H54 (cell line): Measurements from ENCODE around the gene SLC22A5.
"Not testable (repeated sequence)": the region's sequence is repeated elsewhere in the genome, so short reads cannot be mapped to it uniquely, and the experiment has no call there.

Experiments used
- DNase-seq: peaks from one replicate; pipeline ENCODE4 v3.0.0; 2011; ENCODE audit warnings: low spot score, mixed read lengths; ENCODE audit not compliant: insufficient read length
- FAIRE-seq: peaks from 3 replicates; lab custom pipeline; 2011; peaks lifted over from hg19 to GRCh38; lab: Jason Lieb, UNC
- POLR2A ChIP-seq: IDR thresholded peaks from 2 replicates; pipeline ENCODE4 v1.6.1; 2011; ENCODE audit warnings: low read depth, mild to moderate bottlenecking, low read length

The SLC22A5 gene

GRCh38 chr5:132427281-132428146 is 58.0 kb downstream of the SLC22A5 start:
- FAIRE-seq: no peak
- DNase-seq: no peak
- TF ChIP-seq POLR2A: no peak

- DNase-seq (no peak), FAIRE-seq (no peak)
Observed at GRCh38 chr5:132428147-132428482, 58.6 kb downstream of the SLC22A5 start.

DNA sequence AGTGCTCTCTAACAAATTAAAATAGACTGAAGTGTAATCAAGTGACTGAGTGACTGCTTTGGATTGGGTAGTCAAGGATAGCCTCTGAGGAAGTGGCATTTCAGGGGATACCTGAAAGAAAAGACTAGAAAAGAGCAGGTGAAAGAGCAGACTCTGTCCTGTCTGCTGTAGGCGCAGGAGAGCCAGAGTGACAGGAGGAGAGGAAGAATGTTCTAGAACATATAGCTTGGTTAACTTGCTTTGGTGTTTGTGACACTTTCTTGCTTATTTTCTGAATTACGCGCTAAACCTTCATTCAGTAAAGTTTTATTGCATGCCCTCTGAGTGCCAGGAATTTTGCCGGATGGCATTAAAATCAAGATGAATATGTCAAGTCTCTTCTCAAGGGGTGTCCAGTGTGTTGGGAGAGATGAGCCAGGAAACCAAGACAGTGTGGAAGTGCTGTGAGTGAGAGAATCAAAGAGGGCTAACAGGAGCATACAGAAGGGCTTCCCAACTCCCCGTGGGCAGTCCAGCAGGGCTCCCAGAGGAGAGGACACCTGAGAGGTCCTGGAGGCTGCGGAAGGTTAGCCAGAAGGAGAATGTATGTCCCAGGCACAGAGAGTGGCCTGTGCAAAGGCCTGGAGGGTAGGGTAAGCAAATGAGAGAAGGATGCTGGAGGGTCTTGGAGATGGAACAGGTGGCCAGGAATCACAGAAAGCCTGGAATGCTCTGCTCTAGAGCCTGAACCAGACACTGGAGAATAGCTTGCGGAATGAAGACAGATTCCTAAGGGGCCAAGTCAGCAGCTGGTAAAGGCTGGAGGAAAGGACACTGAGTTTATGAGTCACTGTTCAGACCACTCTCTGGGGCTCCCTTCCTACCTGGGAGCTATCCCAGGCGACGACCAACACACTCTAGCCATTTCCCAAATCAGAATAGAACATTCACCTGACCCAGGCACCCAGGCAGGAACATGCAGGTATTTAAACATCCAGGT is 59.3 kb downstream of the SLC22A5 start:
- TF ChIP-seq POLR2A: no peak
- FAIRE-seq: no peak
- no peak for DNase-seq

More at GRCh38 chr5:132428147-132428482, 58.6 kb downstream of the SLC22A5 start:
- no peak for TF ChIP-seq POLR2A

DNA sequence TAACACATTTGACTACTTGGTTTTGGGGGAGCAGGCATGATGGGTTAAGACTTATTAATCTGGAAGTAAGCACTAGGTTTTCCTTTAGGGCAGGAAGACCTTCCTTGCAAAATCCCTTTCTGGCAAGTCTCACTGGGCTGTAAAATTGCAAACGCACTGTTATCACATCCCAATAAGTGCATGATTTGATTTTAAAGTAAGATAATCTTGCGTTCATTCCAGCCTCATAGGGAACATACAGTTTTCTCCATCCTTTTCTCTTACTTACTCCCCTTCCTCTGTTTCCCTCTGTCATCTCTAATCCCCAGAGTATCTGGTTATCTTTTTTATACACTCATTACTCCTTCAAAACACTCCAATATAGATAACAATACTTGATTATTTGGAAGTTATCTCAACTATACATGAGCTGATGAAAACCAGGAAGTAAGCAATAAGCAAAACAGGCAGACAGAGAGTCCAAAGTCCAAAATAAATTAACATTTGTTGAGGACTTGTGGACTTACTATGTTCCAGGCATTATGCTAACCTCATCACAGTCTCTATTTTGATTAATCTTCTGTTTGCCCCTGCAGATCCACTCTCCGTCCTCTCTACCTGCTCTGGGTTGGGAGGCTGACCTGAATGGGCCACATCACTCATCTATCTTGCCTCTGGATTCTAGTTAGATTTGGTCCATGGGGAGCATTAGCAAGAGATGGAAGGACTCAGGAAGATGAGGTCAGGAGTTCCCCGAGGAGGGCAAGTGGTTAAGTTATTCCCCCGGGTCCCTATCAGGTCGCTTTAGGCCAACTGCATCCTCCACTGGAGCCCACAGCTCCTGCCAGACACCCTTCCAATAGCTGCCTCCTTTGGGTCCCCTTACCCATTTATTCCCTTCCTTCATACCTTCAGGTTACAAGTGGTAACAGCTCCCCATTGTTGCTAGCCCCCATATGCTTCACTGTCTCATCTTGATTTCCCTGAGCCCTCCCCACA is 60.2 kb downstream of the SLC22A5 start:
- no peak for TF ChIP-seq POLR2A
- DNase-seq (no peak), FAIRE-seq (no peak)

DNA sequence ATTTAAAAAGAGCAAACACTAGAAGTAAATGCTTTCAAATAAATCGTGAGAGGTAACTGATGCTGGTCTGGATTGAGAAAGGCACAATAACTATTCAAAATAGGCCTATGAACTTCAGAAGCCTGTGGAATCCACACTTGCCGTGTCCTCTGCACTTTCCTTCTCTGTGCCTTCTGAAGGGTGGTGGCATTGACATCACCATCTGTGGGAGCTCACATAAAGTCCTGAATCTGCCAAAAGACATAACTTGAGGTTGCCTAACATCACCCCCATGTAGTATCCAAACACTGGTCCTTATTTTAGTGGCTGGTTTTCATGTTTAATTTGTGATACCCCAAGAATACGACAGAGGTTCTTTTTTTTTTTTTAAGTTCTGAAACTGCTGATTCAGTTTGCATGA is 61.2 kb downstream of the SLC22A5 start:
- no peak for TF ChIP-seq POLR2A
- FAIRE-seq (no peak), DNase-seq (no peak)

DNA sequence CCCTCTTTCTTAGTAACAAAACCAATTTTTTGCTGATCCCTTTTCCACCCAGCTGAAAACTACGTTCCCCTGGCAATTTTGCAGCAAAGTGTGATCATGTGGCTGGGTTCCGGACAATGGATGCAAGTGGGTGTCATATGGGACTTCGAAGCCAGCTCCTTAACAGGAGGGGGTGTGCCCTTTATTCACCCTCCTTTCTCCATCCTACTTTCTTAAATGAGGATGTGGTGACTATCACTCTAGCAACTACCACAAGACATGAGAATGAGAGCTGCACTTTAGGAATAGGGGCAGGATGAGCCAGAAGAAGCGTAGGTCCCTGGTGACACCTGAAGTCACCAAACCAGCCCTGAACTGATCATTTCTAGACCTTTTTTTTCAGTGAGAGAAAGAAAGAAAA is 62.1 kb downstream of the SLC22A5 start:
- DNase-seq: no peak
- TF ChIP-seq POLR2A: no peak
- no peak for FAIRE-seq

DNA sequence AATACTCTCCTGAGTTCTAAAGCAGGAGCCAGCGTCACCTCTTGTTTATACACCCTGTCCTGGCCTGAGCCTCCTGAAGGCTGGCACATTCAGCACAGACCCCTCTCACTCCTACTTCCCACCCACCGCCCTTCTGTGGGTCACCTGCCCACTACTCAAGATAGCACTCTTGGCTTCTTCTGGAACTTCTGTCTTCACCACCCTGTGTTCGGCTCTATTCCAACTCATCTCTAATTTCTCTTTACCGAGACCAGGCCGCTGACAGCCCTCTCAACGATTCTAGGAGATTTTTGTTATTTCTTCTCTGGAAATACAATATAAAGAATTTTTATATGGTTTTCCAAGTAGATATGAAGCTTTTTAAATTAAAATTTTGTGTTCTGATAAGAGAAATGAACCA is 63.6 kb downstream of the SLC22A5 start:
- DNase-seq (no peak), FAIRE-seq (no peak)
- TF ChIP-seq POLR2A: no peak

GRCh38 chr5:132434416-132435286 is 65.1 kb downstream of the SLC22A5 start:
- no peak for TF ChIP-seq POLR2A
- no peak for FAIRE-seq
- no peak for DNase-seq

GRCh38 chr5:132435447-132435846 is 65.9 kb downstream of the SLC22A5 start:
- FAIRE-seq (no peak), DNase-seq (no peak)
- no peak for TF ChIP-seq POLR2A

GRCh38 chr5:132435886-132436285 is 66.4 kb downstream of the SLC22A5 start:
- no peak for FAIRE-seq
- no peak for DNase-seq
- no peak for TF ChIP-seq POLR2A

DNA sequence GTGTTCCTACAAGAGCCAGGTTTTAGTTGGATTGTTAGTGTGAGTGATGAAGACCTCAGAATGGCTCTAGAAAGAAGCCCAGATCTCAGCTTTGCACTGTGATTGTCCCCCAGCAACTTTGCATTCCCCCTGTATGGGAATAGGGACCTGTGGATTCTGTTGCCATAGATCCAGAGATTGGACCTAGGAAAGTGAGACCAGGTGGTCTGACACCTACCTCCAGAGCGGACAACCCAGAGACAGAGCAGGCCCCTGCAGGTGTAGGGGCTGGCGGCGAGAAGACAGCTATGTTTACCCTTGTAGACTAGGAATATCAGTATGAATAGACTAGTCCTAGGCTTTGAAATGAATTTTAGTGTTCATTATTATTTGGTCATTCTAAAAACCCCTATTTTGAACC is 67.4 kb downstream of the SLC22A5 start:
- FAIRE-seq (no peak), DNase-seq (no peak)
- TF ChIP-seq POLR2A: no peak

- FAIRE-seq (no peak), DNase-seq (no peak)
- no peak for TF ChIP-seq POLR2A
Observed at GRCh38 chr5:132437604-132438266, 68.2 kb downstream of the SLC22A5 start.

- FAIRE-seq, DNase-seq: not testable (repeated sequence)
Observed at GRCh38 chr5:132438267-132438645, 68.7 kb downstream of the SLC22A5 start.
